Measurements from ENCODE around the gene PRKD1. TPM values are rescaled to one million over a fixed set of nuclear protein-coding genes. Genes with fewer than 3 reads are reported as not detected.

PRKD1 gene
- total RNA-seq, 1 experiment from 2014 or later = not detected

DNA sequence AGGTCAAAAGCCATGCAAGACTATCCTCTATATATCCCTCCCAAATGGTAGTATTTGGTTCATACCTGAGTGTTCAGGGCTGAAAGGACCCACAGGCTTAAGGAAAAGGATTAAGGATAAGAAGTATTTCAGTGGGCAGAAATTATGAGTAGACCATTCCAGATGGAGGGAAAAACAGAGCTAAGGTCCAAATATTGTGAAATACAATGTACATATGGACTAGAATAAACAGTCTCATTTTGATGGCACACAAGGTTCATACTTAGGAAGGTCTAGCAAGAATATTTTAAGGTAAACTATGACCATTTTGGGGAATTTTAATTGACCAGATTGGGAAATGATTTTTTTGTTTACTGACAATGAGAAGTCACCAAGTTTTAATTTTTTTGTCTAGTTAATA lies 124.6 kb downstream of the PRKD1 start:
- Histone ChIP-seq H2AFZ (ENCODE audit: low read depth, low read length, poor library complexity, severe bottlenecking) (no peak overlapping the region), H4K20me1 (ENCODE audit: insufficient read depth) (no peaks in the 10 kb centered on the region), H3K9ac (ENCODE audit: low read length) (no peak overlapping the region), H3K9me3 (ENCODE audit: control insufficient read depth in 1 of 2, insufficient read depth in 1 of 2, low read depth in 1 of 2, low read length in 2 of 2) (peaks cover 18 to 31% of the 10 kb centered on the region in 2 experiments), H3K9me2 (ENCODE audit: insufficient read depth) (no peaks in the 10 kb centered on the region), H3K4me3 (replicated peaks in 1 of 2; ENCODE audit: low read depth in 1 of 2, low read length in 2 of 2) (no peak overlapping the region), H3K4me1 (ENCODE audit: control insufficient read depth in 1 of 2, insufficient read depth in 2 of 2, low read length in 2 of 2) (no peaks in the 10 kb centered on the region), H3K79me2 (ENCODE audit: insufficient read depth, low read length) (no peaks in the 10 kb centered on the region), H3K36me3 (ENCODE audit: control insufficient read depth in 1 of 2, insufficient read depth in 2 of 2, low read length in 2 of 2) (no peaks in the 10 kb centered on the region), H3K4me2 (ENCODE audit: low read length) (no peak overlapping the region), H3K27me3 (ENCODE audit: insufficient read depth, low read length) (no peaks in the 10 kb centered on the region), H3K27ac (ENCODE audit: low read depth, low read length) (no peak overlapping the region)
- DNase-seq (ENCODE audit: low read depth, low spot score) = no peak
- CTCF ChIA-PET = no interaction called here
- RAD21 ChIA-PET (ENCODE audit: low non-redundant PET in 1 of 2, low total read pairs in 2 of 2, uncharacterized antibody in 2 of 2, unreplicated experiment in 2 of 2) = no interaction called here
- intact Hi-C loops (cut with micrococcal nuclease) = no loop called here
- TF ChIP-seq, protein P1, sequence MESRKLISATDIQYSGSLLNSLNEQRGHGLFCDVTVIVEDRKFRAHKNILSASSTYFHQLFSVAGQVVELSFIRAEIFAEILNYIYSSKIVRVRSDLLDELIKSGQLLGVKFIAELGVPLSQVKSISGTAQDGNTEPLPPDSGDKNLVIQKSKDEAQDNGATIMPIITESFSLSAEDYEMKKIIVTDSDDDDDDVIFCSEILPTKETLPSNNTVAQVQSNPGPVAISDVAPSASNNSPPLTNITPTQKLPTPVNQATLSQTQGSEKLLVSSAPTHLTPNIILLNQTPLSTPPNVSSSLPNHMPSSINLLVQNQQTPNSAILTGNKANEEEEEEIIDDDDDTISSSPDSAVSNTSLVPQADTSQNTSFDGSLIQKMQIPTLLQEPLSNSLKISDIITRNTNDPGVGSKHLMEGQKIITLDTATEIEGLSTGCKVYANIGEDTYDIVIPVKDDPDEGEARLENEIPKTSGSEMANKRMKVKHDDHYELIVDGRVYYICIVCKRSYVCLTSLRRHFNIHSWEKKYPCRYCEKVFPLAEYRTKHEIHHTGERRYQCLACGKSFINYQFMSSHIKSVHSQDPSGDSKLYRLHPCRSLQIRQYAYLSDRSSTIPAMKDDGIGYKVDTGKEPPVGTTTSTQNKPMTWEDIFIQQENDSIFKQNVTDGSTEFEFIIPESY (IDR thresholded peaks at IDR 0.05; ENCODE audit: extremely low read depth, insufficient replicate concordance, low read length) = no peak
- no peak for TF ChIP-seq RAD21 (IDR thresholded peaks at IDR 0.05; ENCODE audit: low read depth)
- TF ChIP-seq JUND (IDR thresholded peaks at IDR 0.05) = no peak
- no peak for TF ChIP-seq SP1 (IDR thresholded peaks at IDR 0.05; ENCODE audit: low read depth)
- TF ChIP-seq TCF7L2 (IDR thresholded peaks at IDR 0.05; ENCODE audit: borderline replicate concordance, extremely low read depth, insufficient read depth, insufficient read length) = no peak
- TF ChIP-seq CBX3 (IDR thresholded peaks at IDR 0.05; ENCODE audit: low read depth) = no peak
- TF ChIP-seq, protein P2, sequence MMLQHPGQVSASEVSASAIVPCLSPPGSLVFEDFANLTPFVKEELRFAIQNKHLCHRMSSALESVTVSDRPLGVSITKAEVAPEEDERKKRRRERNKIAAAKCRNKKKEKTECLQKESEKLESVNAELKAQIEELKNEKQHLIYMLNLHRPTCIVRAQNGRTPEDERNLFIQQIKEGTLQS (IDR thresholded peaks at IDR 0.05) = no peak
- TF ChIP-seq POLR2AphosphoS5 (IDR thresholded peaks at IDR 0.05; ENCODE audit: low read depth, low read length) = no peak
- TF ChIP-seq, protein P3, sequence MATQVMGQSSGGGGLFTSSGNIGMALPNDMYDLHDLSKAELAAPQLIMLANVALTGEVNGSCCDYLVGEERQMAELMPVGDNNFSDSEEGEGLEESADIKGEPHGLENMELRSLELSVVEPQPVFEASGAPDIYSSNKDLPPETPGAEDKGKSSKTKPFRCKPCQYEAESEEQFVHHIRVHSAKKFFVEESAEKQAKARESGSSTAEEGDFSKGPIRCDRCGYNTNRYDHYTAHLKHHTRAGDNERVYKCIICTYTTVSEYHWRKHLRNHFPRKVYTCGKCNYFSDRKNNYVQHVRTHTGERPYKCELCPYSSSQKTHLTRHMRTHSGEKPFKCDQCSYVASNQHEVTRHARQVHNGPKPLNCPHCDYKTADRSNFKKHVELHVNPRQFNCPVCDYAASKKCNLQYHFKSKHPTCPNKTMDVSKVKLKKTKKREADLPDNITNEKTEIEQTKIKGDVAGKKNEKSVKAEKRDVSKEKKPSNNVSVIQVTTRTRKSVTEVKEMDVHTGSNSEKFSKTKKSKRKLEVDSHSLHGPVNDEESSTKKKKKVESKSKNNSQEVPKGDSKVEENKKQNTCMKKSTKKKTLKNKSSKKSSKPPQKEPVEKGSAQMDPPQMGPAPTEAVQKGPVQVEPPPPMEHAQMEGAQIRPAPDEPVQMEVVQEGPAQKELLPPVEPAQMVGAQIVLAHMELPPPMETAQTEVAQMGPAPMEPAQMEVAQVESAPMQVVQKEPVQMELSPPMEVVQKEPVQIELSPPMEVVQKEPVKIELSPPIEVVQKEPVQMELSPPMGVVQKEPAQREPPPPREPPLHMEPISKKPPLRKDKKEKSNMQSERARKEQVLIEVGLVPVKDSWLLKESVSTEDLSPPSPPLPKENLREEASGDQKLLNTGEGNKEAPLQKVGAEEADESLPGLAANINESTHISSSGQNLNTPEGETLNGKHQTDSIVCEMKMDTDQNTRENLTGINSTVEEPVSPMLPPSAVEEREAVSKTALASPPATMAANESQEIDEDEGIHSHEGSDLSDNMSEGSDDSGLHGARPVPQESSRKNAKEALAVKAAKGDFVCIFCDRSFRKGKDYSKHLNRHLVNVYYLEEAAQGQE (IDR thresholded peaks at IDR 0.05; ENCODE audit: low read depth) = no peak
- no peak for TF ChIP-seq ZFX (IDR thresholded peaks at IDR 0.05)
- no peak for TF ChIP-seq ELF1 (IDR thresholded peaks at IDR 0.05; ENCODE audit: borderline replicate concordance, low read depth)
- TF ChIP-seq POLR2A (IDR thresholded peaks at IDR 0.05; ENCODE audit: borderline replicate concordance, extremely low read depth, insufficient read depth, insufficient read length) = no peak
- TF ChIP-seq YY1 (IDR thresholded peaks at IDR 0.05; ENCODE audit: extremely low read depth, insufficient replicate concordance, low read depth, low read length) = no peak
- TF ChIP-seq, protein P4, sequence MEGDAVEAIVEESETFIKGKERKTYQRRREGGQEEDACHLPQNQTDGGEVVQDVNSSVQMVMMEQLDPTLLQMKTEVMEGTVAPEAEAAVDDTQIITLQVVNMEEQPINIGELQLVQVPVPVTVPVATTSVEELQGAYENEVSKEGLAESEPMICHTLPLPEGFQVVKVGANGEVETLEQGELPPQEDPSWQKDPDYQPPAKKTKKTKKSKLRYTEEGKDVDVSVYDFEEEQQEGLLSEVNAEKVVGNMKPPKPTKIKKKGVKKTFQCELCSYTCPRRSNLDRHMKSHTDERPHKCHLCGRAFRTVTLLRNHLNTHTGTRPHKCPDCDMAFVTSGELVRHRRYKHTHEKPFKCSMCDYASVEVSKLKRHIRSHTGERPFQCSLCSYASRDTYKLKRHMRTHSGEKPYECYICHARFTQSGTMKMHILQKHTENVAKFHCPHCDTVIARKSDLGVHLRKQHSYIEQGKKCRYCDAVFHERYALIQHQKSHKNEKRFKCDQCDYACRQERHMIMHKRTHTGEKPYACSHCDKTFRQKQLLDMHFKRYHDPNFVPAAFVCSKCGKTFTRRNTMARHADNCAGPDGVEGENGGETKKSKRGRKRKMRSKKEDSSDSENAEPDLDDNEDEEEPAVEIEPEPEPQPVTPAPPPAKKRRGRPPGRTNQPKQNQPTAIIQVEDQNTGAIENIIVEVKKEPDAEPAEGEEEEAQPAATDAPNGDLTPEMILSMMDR (IDR thresholded peaks at IDR 0.05 in 2 of 3, conservative IDR thresholded peaks at IDR 0.05 in 1 of 3; ENCODE audit: borderline replicate concordance in 1 of 3, insufficient read depth in 1 of 3, low read depth in 2 of 3, low read length in 2 of 3) = no peak
- no peak for TF ChIP-seq CEBPB (IDR thresholded peaks at IDR 0.05; ENCODE audit: low read depth)
- no peak for TF ChIP-seq FOSL1 (IDR thresholded peaks at IDR 0.05; ENCODE audit: low read depth)
- POLR2A ChIA-PET = no interaction called here
- no TSS peak for BruUV-seq (replicated peaks)
- ATAC-seq = no peak

All from HCT116 (cell line).